ENCODE measurements around the gene BMP4. TPM values are rescaled to one million over a fixed set of nuclear protein-coding genes. Genes with fewer than 3 reads are reported as not detected.

The BMP4 gene
- total RNA-seq, 2 experiments from 2014 or later = 0.34 TPM; not detected in 1

- peaks cover 32% of the 10 kb centered on the region for H3K4me1 Mint-ChIP-seq (ENCODE audit: low read depth)
- H3K9me3 Mint-ChIP-seq = no peaks in the 10 kb centered on the region
- DNase-seq = no peak
- H3K36me3 Mint-ChIP-seq = no peaks in the 10 kb centered on the region
- intact Hi-C loops (cut with micrococcal nuclease) = loop anchor here (10.0 kb wide), 2 partner anchors 216 to 396 kb away; no protein-coding TSS in a partner anchor
- H3K27ac Mint-ChIP-seq = no peak overlapping the region
- peaks cover 60% of the 10 kb centered on the region for H3K27me3 Mint-ChIP-seq
- POLR2A ChIA-PET = no interaction called here
- CTCF ChIA-PET = interaction anchor here (1.1 kb wide), 1 partner anchor 216 kb away, joined by 3 read pairs; no protein-coding TSS in a partner anchor
- no peak overlapping the region for H3K4me3 Mint-ChIP-seq
These were observed 2.0 kb upstream of the BMP4 start for GRCh38 chr14:53958628-53959027.

- H3K27me3 Mint-ChIP-seq = peaks cover 57% of the 10 kb centered on the region
- intact Hi-C loops (cut with micrococcal nuclease) = loop anchor here (10.0 kb wide), 2 partner anchors 217 to 397 kb away; no protein-coding TSS in a partner anchor
- POLR2A ChIA-PET = no interaction called here
- no peak for DNase-seq
- CTCF ChIA-PET = no interaction called here
- H3K27ac Mint-ChIP-seq = no peak overlapping the region
- H3K4me1 Mint-ChIP-seq (ENCODE audit: low read depth) = peaks cover 30% of the 10 kb centered on the region
- no peaks in the 10 kb centered on the region for H3K9me3 Mint-ChIP-seq
- H3K4me3 Mint-ChIP-seq = no peak overlapping the region
- no peaks in the 10 kb centered on the region for H3K36me3 Mint-ChIP-seq
These were observed 1.1 kb upstream of the BMP4 start for GRCh38 chr14:53957739-53958138.

GRCh38 chr14:53955671-53956426, 776 bp downstream of the BMP4 start:
- H3K27me3 Mint-ChIP-seq = peaks cover 59% of the 10 kb centered on the region

GRCh38 chr14:53955229-53955556, 1.4 kb downstream of the BMP4 start:
- peaks cover 53% of the 10 kb centered on the region for H3K27me3 Mint-ChIP-seq
- no peak overlapping the region for H3K27ac Mint-ChIP-seq
- intact Hi-C loops (cut with micrococcal nuclease) = loop anchor here (10.0 kb wide), 2 partner anchors 220 to 400 kb away; no protein-coding TSS in a partner anchor
- ChIA-PET POLR2A (no interaction called here), CTCF (no interaction called here)
- H3K36me3 Mint-ChIP-seq = no peaks in the 10 kb centered on the region
- no peaks in the 10 kb centered on the region for H3K9me3 Mint-ChIP-seq
- H3K4me3 Mint-ChIP-seq = peak overlapping the region; percentile 51
- DNase-seq = no peak
- H3K4me1 Mint-ChIP-seq (ENCODE audit: low read depth) = peaks cover 30% of the 10 kb centered on the region

More at GRCh38 chr14:53955671-53956426, 776 bp downstream of the BMP4 start:
- intact Hi-C loops (cut with micrococcal nuclease) = loop anchor here (10.0 kb wide), 2 partner anchors 219 to 399 kb away; no protein-coding TSS in a partner anchor
- peak; percentile 24 for DNase-seq
- H3K4me3 Mint-ChIP-seq = peak overlapping the region; percentile 51
- POLR2A ChIA-PET = no interaction called here
- H3K27ac Mint-ChIP-seq = no peak overlapping the region
- no peaks in the 10 kb centered on the region for H3K36me3 Mint-ChIP-seq
- CTCF ChIA-PET = no interaction called here
- peaks cover 30% of the 10 kb centered on the region for H3K4me1 Mint-ChIP-seq (ENCODE audit: low read depth)
- no peaks in the 10 kb centered on the region for H3K9me3 Mint-ChIP-seq

- Mint-ChIP-seq H3K36me3 (no peaks in the 10 kb centered on the region), H3K4me3 (peak overlapping the region; percentile 73), H3K4me1 (ENCODE audit: low read depth) (peaks cover 30% of the 10 kb centered on the region), H3K27ac (no peak overlapping the region), H3K9me3 (no peaks in the 10 kb centered on the region), H3K27me3 (peaks cover 51% of the 10 kb centered on the region)
- POLR2A ChIA-PET = no interaction called here
- intact Hi-C loops (cut with micrococcal nuclease) = loop anchor here (10.0 kb wide), 2 partner anchors 220 to 400 kb away; no protein-coding TSS in a partner anchor
- peak; percentile 34 for DNase-seq
- CTCF ChIA-PET = no interaction called here
These were observed 1.9 kb downstream of the BMP4 start for GRCh38 chr14:53954551-53955228.

GRCh38 chr14:53953828-53954550, 2.6 kb downstream of the BMP4 start:
- POLR2A ChIA-PET = no interaction called here
- intact Hi-C loops (cut with micrococcal nuclease) = loop anchor here (10.0 kb wide), 2 partner anchors 221 to 401 kb away; no protein-coding TSS in a partner anchor
- DNase-seq = no peak
- Mint-ChIP-seq H3K36me3 (no peaks in the 10 kb centered on the region), H3K4me3 (peak overlapping the region; percentile 73), H3K27ac (no peak overlapping the region), H3K27me3 (peaks cover 49% of the 10 kb centered on the region), H3K4me1 (ENCODE audit: low read depth) (peaks cover 30% of the 10 kb centered on the region), H3K9me3 (no peaks in the 10 kb centered on the region)
- CTCF ChIA-PET = no interaction called here

- POLR2A ChIA-PET = no interaction called here
- H3K4me3 Mint-ChIP-seq = peak overlapping the region; percentile 73
- intact Hi-C loops (cut with micrococcal nuclease) = loop anchor here (10.0 kb wide), 2 partner anchors 222 to 402 kb away; no protein-coding TSS in a partner anchor
- DNase-seq = peak; percentile 52
- peaks cover 53% of the 10 kb centered on the region for H3K27me3 Mint-ChIP-seq
- H3K36me3 Mint-ChIP-seq = no peaks in the 10 kb centered on the region
- CTCF ChIA-PET = no interaction called here
- no peaks in the 10 kb centered on the region for H3K9me3 Mint-ChIP-seq
- H3K27ac Mint-ChIP-seq = no peak overlapping the region
- peaks cover 30% of the 10 kb centered on the region for H3K4me1 Mint-ChIP-seq (ENCODE audit: low read depth)
These were observed 3.4 kb downstream of the BMP4 start for GRCh38 chr14:53953002-53953827.

- Mint-ChIP-seq H3K4me3 (no peak overlapping the region), H3K4me1 (ENCODE audit: low read depth) (peaks cover 30% of the 10 kb centered on the region), H3K36me3 (no peaks in the 10 kb centered on the region), H3K27ac (no peak overlapping the region), H3K27me3 (peaks cover 58% of the 10 kb centered on the region), H3K9me3 (no peaks in the 10 kb centered on the region)
- intact Hi-C loops (cut with micrococcal nuclease) = loop anchor here (10.0 kb wide), 2 partner anchors 222 to 402 kb away; no protein-coding TSS in a partner anchor
- CTCF ChIA-PET = no interaction called here
- no peak for DNase-seq
- POLR2A ChIA-PET = no interaction called here
These were observed 4.1 kb downstream of the BMP4 start for GRCh38 chr14:53952533-53952932.

- Mint-ChIP-seq H3K4me1 (ENCODE audit: low read depth) (peaks cover 28% of the 10 kb centered on the region), H3K27me3 (peaks cover 59% of the 10 kb centered on the region), H3K4me3 (no peak overlapping the region), H3K36me3 (no peaks in the 10 kb centered on the region), H3K9me3 (no peaks in the 10 kb centered on the region), H3K27ac (no peak overlapping the region)
- DNase-seq = no peak
- intact Hi-C loops (cut with micrococcal nuclease) = loop anchor here (10.0 kb wide), 2 partner anchors 223 to 403 kb away; no protein-coding TSS in a partner anchor
- ChIA-PET CTCF (no interaction called here), POLR2A (no interaction called here)
These were observed 4.9 kb downstream of the BMP4 start for GRCh38 chr14:53951627-53952303.

- intact Hi-C loops (cut with micrococcal nuclease) = loop anchor here (10.0 kb wide), 2 partner anchors 224 to 404 kb away; no protein-coding TSS in a partner anchor
- CTCF ChIA-PET = interaction anchor here (0.6 kb wide), 1 partner anchor 12 kb away, joined by 3 read pairs; no protein-coding TSS in a partner anchor
- no peak for DNase-seq
- POLR2A ChIA-PET = no interaction called here
- Mint-ChIP-seq H3K9me3 (no peaks in the 10 kb centered on the region), H3K4me3 (no peak overlapping the region), H3K27me3 (peaks cover 60% of the 10 kb centered on the region), H3K4me1 (ENCODE audit: low read depth) (peaks cover 26% of the 10 kb centered on the region), H3K36me3 (no peaks in the 10 kb centered on the region), H3K27ac (no peak overlapping the region)
These were observed 5.4 kb downstream of the BMP4 start for GRCh38 chr14:53951243-53951626.
